GM10266 (cell line): Measurements from ENCODE around the gene KRTAP1-4.
"Not testable (repeated sequence)": the region's sequence is repeated elsewhere in the genome, so short reads cannot be mapped to it uniquely, and the experiment has no call there.

Source experiments
- DNase-seq: peaks from one replicate; pipeline ENCODE4 v3.0.0; 2012; ENCODE audit errors: extremely low spot score
- TF ChIP-seq, protein P1 (sequence below): IDR thresholded peaks from 2 replicates; pipeline ENCODE4 v1.5.1; 2012; ENCODE audit warnings: mild to moderate bottlenecking, low read depth; ENCODE audit not compliant: control insufficient read depth, insufficient read depth; ENCODE audit errors: missing control alignments

Gene KRTAP1-4

DNA sequence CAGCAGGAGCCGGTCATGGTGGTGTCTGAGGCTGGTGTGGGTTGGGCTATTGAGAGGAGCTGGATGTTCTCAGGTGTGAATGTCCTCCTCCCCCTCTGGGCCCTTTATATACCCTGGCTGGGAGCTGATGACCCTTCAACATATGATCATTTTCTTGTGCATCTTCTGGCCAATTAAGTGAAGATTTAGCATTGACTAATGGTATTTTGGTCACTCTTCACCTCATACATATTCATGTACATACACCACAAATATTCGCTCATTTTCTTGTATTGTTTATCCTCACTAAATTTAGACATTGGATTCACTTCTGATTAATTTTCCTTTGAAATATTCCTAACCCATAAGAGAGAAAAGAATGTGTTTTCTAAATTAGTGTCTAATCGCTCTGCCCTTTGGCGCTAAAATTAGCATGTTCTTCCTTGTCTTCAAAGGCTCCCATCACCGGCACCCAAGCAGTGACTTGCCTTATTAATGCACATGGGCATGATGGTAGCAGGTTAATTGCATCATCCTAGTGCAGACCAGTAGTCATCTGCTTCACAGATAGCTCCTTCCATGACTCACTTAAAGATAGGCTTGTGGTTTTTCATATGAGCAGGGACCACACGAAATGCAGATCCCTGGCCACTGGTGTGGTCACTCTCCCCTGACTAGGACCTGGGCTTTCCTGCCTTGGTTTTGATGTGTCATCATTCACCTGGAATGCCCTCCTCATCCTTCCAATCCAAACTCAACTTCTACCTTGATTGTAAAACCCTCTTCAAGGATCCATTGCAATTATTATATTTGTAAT lies 36.0 kb upstream of the KRTAP1-4 start, which contains the start of gene KRTAP2-4:
Gene KRTAP2-4 (minus strand): TSS at position 51 of the 796 bp plus-strand sequence. CDS start 34 bp downstream, at position 17.
- TF ChIP-seq, protein P1, sequence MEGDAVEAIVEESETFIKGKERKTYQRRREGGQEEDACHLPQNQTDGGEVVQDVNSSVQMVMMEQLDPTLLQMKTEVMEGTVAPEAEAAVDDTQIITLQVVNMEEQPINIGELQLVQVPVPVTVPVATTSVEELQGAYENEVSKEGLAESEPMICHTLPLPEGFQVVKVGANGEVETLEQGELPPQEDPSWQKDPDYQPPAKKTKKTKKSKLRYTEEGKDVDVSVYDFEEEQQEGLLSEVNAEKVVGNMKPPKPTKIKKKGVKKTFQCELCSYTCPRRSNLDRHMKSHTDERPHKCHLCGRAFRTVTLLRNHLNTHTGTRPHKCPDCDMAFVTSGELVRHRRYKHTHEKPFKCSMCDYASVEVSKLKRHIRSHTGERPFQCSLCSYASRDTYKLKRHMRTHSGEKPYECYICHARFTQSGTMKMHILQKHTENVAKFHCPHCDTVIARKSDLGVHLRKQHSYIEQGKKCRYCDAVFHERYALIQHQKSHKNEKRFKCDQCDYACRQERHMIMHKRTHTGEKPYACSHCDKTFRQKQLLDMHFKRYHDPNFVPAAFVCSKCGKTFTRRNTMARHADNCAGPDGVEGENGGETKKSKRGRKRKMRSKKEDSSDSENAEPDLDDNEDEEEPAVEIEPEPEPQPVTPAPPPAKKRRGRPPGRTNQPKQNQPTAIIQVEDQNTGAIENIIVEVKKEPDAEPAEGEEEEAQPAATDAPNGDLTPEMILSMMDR, result no peak
- no peak for DNase-seq

GRCh38 chr17:41065016-41065689 lies 35.2 kb upstream of the KRTAP1-4 start:
- not testable (repeated sequence) for DNase-seq

DNA sequence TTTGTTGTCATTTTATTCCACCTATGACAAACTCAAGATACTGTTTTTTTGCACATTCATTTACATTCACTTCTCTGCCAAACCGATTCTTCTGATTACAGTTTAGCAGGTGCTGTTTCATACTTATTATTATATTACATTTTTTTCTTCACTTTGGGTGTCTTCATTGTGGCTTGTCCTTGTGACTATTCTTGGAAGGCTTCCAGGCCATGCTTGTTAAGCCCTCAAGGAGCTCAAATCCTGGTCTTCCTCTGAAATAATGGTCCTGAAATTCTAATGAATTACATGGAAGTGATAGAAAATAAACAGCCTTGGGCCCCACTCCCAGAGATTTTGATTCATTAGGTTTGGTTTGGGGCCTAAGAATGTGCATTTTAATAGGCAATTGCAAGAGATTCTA lies 34.3 kb upstream of the KRTAP1-4 start:
- TF ChIP-seq, protein P1, result no peak
- DNase-seq, result no peak

GRCh38 chr17:41063449-41063848 lies 33.5 kb upstream of the KRTAP1-4 start:
- TF ChIP-seq, protein P1, result no peak
- no peak for DNase-seq

DNA sequence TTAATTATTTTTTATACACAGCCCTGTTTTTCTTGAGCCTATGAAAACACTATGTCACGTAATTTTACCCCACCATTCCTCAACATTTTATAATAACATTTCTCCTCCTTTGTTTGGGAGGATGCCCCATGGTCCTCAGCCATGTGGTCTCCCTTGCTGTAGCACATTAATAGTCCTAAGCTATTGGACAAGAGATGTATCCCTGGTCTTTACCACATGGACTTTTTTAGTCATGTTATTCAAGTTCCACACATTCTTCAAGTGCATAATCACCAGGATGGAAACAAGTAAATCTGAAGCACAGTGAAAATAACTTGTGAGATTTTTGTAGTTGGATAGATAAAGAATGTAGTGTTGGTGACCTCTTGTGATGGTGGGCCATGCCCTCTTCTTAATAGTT lies 32.0 kb upstream of the KRTAP1-4 start:
- TF ChIP-seq, protein P1, result no peak
- no peak for DNase-seq

DNA sequence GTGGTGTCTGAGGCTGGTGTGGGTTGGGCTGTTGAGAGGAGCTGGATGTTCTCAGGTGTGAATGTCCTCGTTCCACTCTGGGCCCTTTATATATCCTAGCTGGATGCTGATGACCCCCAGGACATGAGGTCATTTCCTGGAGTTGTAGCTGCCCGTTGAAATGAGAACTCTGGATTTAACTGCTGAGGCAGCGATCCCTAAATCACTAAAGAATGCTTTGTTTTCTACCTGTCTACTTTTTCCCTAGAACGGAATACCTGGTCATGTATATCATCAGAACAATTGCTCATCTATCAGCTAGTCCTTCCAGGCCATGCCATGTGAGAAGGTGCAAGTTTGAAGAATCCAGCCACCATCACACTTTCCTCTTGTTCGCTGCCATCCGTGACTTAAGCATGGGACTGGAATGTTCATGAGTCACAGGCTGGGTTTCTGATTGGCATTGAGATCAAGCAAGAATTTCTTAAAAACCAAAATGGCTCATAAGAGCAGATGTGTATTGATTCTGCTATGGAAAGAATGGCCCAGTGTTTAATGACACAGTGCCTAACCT lies 30.1 kb upstream of the KRTAP1-4 start, which contains the start of gene KRTAP2-3:
Gene KRTAP2-3 (minus strand): TSS at position 63 of the 553 bp plus-strand sequence. CDS start 64 bp downstream, outside the sequence.
- DNase-seq, result no peak

GRCh38 chr17:41059276-41060051 lies 29.5 kb upstream of the KRTAP1-4 start:
- not testable (repeated sequence) for DNase-seq

More for the DNA sequence above, 30.1 kb upstream of the KRTAP1-4 start, which contains the start of gene KRTAP2-3:
- TF ChIP-seq, protein P1, result no peak
